HL-60 (cell line): ENCODE data around the gene ZC3H10.

Experiments
- DNase-seq, 2 experiments: peaks; one replicate each; pipeline ENCODE4 v3.0.0-alpha.2; 2010 to 2020; ENCODE audit warnings: low read depth in 1 of 2, low spot score in 1 of 2
- H3K27ac ChIP-seq: fragments of 250-450 bp; sonication (Bioruptor Pico); replicated peaks from 2 replicates; pipeline ENCODE4 v1.5.1; 2020; ENCODE audit warnings: mild to moderate bottlenecking, moderate library complexity
- H3K27me3 ChIP-seq: fragments of 250-450 bp; sonication (Bioruptor Pico); 2 replicates; pipeline ENCODE4 v1.5.1; 2021; ENCODE audit warnings: mild to moderate bottlenecking, moderate library complexity; ENCODE audit not compliant: insufficient read depth, poor library complexity, severe bottlenecking
- H3K4me3 ChIP-seq: replicated peaks from 2 replicates; pipeline ENCODE4 v1.5.1; 2011; ENCODE audit warnings: mild to moderate bottlenecking, control low read depth, low read length; ENCODE audit not compliant: insufficient read depth
- GABPA ChIP-seq: IDR thresholded peaks from 2 replicates; pipeline ENCODE4 v1.6.1; 2012; ENCODE audit warnings: low read depth
- POLR2AphosphoS5 ChIP-seq: IDR thresholded peaks from 2 replicates; pipeline ENCODE4 v1.6.1; 2012; ENCODE audit warnings: low read depth
- SPI1 ChIP-seq: IDR thresholded peaks from 2 replicates; pipeline ENCODE4 v1.6.1; 2012; ENCODE audit warnings: low read depth, mild to moderate bottlenecking, borderline replicate concordance
- TF ChIP-seq, protein P1 (sequence below): IDR thresholded peaks from one replicate; pipeline ENCODE4 v1.5.1; 2011; ENCODE audit warnings: low read length, control low read depth, inconsistent platforms; ENCODE audit not compliant: insufficient read depth
- TF ChIP-seq, protein P2 (sequence below): IDR thresholded peaks from 2 replicates; pipeline ENCODE4 v1.6.1; 2012; ENCODE audit warnings: low read depth; ENCODE audit not compliant: insufficient replicate concordance

Gene ZC3H10

DNA sequence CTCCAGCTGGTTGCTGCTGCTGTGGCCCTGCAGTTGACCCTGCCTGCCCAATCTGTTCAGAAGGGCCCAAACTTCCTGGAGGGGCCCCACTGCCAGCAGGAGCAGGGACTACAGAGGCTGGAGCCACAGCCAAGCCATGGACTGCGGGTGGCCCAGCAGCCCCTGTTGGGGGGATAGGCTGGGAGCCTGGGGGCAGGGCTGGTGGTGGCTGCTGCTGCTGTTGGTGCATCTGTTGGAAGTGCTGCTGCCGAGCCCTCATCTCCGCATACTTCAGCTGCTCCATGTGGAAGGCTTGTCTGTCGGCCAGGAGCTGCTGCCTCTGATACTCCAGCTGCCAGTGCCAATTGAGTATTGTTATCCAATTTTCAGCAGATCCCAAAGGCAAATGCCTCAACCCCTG lies 47.3 kb downstream of the ZC3H10 start:
- DNase-seq, result no peak
- Histone ChIP-seq H3K27ac (no peak overlapping the region), H3K4me3 (no peak overlapping the region), H3K27me3 (no peaks in the 10 kb centered on the region)
- no peak for TF ChIP-seq GABPA
- no peak for TF ChIP-seq SPI1
- TF ChIP-seq, protein P1, sequence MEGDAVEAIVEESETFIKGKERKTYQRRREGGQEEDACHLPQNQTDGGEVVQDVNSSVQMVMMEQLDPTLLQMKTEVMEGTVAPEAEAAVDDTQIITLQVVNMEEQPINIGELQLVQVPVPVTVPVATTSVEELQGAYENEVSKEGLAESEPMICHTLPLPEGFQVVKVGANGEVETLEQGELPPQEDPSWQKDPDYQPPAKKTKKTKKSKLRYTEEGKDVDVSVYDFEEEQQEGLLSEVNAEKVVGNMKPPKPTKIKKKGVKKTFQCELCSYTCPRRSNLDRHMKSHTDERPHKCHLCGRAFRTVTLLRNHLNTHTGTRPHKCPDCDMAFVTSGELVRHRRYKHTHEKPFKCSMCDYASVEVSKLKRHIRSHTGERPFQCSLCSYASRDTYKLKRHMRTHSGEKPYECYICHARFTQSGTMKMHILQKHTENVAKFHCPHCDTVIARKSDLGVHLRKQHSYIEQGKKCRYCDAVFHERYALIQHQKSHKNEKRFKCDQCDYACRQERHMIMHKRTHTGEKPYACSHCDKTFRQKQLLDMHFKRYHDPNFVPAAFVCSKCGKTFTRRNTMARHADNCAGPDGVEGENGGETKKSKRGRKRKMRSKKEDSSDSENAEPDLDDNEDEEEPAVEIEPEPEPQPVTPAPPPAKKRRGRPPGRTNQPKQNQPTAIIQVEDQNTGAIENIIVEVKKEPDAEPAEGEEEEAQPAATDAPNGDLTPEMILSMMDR, result no peak
- TF ChIP-seq POLR2AphosphoS5, result no peak
- TF ChIP-seq, protein P2, sequence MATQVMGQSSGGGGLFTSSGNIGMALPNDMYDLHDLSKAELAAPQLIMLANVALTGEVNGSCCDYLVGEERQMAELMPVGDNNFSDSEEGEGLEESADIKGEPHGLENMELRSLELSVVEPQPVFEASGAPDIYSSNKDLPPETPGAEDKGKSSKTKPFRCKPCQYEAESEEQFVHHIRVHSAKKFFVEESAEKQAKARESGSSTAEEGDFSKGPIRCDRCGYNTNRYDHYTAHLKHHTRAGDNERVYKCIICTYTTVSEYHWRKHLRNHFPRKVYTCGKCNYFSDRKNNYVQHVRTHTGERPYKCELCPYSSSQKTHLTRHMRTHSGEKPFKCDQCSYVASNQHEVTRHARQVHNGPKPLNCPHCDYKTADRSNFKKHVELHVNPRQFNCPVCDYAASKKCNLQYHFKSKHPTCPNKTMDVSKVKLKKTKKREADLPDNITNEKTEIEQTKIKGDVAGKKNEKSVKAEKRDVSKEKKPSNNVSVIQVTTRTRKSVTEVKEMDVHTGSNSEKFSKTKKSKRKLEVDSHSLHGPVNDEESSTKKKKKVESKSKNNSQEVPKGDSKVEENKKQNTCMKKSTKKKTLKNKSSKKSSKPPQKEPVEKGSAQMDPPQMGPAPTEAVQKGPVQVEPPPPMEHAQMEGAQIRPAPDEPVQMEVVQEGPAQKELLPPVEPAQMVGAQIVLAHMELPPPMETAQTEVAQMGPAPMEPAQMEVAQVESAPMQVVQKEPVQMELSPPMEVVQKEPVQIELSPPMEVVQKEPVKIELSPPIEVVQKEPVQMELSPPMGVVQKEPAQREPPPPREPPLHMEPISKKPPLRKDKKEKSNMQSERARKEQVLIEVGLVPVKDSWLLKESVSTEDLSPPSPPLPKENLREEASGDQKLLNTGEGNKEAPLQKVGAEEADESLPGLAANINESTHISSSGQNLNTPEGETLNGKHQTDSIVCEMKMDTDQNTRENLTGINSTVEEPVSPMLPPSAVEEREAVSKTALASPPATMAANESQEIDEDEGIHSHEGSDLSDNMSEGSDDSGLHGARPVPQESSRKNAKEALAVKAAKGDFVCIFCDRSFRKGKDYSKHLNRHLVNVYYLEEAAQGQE, result no peak

DNA sequence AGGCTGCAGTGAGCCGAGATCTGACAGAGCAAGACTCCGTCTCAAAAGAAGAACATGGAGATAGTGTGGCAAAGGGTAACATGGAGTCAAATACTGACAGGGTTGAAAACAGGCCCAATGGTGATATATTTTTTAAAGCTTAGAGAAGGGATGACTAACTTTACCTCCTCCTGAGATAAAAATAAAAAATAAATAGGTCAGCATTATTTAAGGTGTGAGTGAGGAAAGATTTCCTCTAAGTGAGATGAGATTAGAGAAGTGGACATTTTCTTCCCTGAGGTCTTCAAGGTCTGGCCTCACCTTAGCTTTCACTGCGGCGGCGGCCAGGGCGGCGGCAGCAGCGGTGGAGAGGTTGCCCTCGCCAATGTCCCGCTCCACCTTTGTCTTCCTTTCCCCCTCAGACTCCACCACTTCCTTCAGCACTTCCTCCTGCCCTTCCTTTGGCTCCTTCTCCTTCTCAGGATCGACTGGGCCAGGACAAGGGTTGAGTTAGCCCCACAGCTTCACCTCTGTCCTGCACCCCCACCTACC lies 51.2 kb downstream of the ZC3H10 start:
- H3K27me3 ChIP-seq, result no peaks in the 10 kb centered on the region
- no peak overlapping the region for H3K27ac ChIP-seq
- no peak for DNase-seq
- no peak overlapping the region for H3K4me3 ChIP-seq
- 0 out of 2 replicates have a peak, but pooled peaks have one; percentile 4 for TF ChIP-seq POLR2AphosphoS5
- TF ChIP-seq, protein P1, result no peak

DNA sequence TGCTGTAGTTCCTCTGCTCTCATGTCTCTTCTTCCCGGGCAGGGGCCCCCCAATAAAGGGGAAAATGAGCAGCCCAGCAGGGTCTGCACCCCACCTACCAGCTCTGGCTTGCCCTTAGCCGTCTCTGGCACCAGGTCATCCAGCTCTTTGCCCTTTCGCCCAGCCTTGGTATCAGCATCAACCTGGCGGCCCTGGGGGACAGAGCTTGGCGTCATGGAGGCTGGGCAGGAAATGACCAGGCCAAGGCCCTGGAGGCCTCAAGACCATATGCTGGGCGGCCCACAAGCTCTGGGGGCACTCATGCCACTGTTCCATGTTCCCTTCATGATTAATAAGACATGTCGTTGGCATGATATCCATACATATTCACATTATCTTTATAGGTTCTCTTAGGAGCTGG lies 54.8 kb downstream of the ZC3H10 start:
- DNase-seq, result no peak
- no peak overlapping the region for H3K4me3 ChIP-seq
- TF ChIP-seq SPI1, result no peak
- no peak for TF ChIP-seq POLR2AphosphoS5
- TF ChIP-seq GABPA, result no peak
- TF ChIP-seq, protein P2, result no peak
- TF ChIP-seq, protein P1, result no peak
- H3K27ac ChIP-seq, result no peak overlapping the region
- no peaks in the 10 kb centered on the region for H3K27me3 ChIP-seq
